Subcutaneous adipose tissue (tissue), 4 donors: Measurements from ENCODE around the gene R3HDM2. TPM values are rescaled to one million over a fixed set of nuclear protein-coding genes. Genes with fewer than 3 reads are reported as not detected.

Experiments
- total RNA-seq, 4 donors: library from RNA; depleted of rRNA; stranded (reverse); fragments of >200 nt; gene quantifications; one replicate each; pipeline ENCODE4 v1.1.0, GENCODE V29; 2016
- TF ChIP-seq, protein P1 (sequence below): fragments of 450-650 bp; IDR thresholded peaks from one replicate; pipeline ENCODE4 v1.5.1; 2016; ENCODE audit warnings: low read depth, mild to moderate bottlenecking, control low read depth, antibody characterized with exemption, moderate library complexity

Gene R3HDM2
- total RNA-seq, 4 donors from 2014 or later = 48.2 to 51.2 (median 48.7) TPM

DNA sequence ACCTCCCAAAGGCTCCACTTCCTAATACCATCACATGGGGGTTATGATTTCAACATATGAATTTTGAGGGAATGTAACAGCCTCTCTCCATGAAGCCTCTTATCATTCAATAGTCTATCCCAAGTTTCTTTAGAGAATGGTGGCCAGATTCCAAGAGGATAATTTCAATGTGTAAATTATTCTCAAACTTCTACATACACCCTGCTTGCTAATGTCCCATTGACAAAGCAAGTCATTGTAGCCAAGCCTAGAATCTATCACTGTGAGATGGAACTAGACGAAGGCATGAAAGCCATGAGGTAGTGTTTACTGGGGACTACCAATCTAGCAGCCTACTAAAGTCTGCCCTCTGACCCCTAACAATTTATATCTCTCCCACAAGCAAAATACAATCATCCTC is 7.6 kb upstream of the R3HDM2 start:
- TF ChIP-seq, protein P1, sequence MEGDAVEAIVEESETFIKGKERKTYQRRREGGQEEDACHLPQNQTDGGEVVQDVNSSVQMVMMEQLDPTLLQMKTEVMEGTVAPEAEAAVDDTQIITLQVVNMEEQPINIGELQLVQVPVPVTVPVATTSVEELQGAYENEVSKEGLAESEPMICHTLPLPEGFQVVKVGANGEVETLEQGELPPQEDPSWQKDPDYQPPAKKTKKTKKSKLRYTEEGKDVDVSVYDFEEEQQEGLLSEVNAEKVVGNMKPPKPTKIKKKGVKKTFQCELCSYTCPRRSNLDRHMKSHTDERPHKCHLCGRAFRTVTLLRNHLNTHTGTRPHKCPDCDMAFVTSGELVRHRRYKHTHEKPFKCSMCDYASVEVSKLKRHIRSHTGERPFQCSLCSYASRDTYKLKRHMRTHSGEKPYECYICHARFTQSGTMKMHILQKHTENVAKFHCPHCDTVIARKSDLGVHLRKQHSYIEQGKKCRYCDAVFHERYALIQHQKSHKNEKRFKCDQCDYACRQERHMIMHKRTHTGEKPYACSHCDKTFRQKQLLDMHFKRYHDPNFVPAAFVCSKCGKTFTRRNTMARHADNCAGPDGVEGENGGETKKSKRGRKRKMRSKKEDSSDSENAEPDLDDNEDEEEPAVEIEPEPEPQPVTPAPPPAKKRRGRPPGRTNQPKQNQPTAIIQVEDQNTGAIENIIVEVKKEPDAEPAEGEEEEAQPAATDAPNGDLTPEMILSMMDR = no peak

DNA sequence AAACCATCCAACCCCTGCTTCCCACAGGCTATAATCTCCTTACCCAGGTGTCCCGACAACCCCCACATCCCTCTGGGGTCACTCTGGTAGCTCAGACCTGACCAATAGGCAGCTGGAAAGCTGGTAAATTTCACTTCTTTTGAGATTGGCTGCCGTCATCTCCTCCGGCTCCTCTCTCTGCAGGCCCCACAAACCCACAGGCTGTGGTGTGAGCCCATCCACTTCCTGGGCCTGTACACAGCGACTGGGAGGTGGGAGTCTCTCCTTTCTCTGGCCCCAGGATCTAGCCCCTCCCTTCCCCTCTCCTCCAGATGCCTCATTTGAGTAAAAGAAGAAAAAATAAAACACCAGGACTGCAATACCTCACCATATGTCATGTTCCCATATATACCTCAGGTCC is 4.5 kb upstream of the R3HDM2 start:
- TF ChIP-seq, protein P1 = no peak

DNA sequence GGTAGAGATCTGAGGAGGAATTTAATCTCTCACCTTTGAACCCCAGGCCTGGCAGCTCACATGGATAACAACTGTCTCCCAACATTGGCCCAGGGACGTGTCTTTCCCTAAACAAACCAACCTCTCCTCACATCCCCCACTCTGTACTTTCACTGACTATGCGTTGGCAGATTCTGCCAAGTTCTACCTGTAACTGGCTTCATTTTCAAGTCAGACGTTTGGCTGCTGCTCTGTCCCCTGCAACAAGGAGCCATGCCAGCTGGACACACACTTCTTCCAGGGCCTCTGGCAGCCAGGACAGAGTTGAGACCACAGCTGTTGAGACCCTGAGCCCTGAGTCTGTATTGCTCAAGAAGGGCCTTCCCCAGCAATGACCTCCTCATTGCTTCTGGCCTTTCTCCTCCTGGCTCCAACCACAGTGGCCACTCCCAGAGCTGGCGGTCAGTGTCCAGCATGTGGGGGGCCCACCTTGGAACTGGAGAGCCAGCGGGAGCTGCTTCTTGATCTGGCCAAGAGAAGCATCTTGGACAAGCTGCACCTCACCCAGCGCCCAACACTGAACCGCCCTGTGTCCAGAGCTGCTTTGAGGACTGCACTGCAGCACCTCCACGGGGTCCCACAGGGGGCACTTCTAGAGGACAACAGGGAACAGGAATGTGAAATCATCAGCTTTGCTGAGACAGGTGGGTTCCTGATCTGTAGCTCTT is 3.8 kb upstream of the R3HDM2 start, which contains the start of gene INHBC:
INHBC (plus strand) TSS at position 268 of the 707 bp plus-strand sequence; CDS start at position 371, 103 bp downstream.
- TF ChIP-seq, protein P1 = no peak

DNA sequence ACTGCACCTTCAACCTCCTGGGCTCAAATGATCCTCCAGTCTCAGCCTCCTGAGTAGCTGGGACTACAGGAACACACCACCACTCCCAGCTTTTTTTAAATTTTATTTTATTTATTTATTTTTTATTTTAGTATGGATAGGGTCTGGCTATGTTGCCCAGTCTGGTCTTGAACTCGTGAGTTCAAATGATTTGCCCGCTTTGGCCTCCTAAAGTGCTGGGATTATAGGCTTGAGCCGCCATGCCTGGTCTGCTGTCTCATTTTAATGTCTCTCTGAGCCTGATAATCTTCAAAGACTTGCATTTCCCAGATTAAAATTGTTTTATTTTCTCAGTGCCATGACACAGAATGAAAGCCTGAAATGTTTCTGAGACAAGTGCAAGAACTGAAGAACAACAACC is 2.5 kb upstream of the R3HDM2 start:
- TF ChIP-seq, protein P1 = no peak

DNA sequence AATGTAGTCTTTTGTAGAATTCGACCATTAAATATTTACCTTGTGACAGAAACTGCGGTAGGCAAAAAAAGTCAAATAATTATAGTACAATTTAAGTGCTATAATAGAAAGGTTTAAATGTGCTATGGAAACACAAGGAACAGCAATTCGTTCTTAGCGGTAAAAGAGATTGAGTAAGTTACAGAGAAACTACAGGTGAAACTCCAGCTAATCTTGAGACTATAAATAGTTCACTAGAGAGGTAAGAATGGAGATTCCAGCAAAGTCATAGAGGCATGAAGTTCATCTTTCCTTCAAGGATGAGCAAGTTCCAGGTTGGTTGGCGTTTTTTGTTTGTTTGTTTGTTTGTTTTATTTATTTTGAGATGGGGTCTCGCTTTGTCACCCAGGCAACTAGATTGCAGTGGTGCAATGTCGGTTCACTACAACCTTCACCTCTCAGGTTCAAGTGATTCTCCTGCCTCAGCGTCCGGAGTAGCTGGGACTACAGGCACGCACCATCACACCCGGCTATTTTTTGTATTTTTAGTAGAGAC is 878 bp upstream of the R3HDM2 start:
- TF ChIP-seq, protein P1 = no peak

DNA sequence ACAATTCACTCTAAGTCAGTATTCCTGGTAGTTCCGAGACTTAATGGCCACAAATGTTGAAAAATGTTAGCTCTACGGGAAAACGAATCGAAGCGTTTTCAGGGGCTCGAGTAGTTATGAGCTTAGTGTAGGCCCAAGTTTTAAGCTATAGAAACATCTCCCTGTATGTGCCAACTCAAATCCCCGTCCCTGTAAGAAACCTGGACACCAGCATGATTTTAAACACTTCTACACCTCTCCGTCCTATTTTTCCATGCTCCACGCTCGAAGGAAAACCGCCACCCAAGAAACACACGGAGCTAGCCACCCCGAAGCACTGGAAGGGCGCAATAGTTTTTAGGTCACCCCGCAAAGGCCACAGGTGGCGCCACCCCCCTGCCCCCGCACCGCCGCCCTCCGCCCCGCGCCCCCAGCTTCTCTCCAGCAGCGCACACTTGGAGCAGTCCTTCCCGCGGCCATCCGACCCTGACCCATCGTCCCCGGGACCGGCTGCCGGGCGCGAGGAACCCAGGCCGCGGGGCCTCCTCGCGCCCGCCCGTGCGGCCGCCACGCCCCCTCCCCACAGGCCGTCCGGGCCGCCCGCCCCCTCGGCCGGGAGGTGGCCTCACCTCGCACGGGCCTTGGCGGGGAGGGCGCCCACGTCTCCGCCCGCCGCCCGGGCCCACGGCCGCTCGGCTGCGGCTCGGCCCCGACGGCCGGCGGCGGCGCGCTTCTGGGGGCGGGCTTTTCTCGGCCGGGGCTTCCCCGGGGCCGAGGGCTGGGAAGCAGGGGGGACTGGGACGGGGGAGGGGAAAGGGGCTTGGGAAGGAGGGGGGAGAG is 522 bp downstream of the R3HDM2 start:
- TF ChIP-seq, protein P1 = no peak
